Breast epithelium (tissue), 4 donors: Measurements from ENCODE around the gene ZNF845. TPM values are rescaled to one million over a fixed set of nuclear protein-coding genes. Genes with fewer than 3 reads are reported as not detected.
A peak's percentile ranks its signal among the peaks of the same experiment; 100 is the strongest.
"Not testable (repeated sequence)": the region's sequence is repeated elsewhere in the genome, so short reads cannot be mapped to it uniquely, and the experiment has no call there.

Experiments
- DNase-seq, 2 donors: peaks; one replicate each; pipeline ENCODE4 v3.0.0-alpha.2; 2019; ENCODE audit warnings: low spot score in 2 of 2
- H3K27ac ChIP-seq, 2 donors: fragments of 200-600 bp; sonication (generic) in 1 of 2; one replicate each; pipeline ENCODE4 v1.5.1; 2016 to 2019; ENCODE audit warnings: mild to moderate bottlenecking in 1 of 2
- H3K27me3 ChIP-seq, 2 donors: fragments of 200-600 bp; sonication (generic) in 1 of 2; one replicate each; pipeline versions ENCODE4 v1.5.1 to v1.6.0; 2017 to 2019; ENCODE audit warnings: control low read depth in 1 of 2, mild to moderate bottlenecking in 1 of 2
- H3K36me3 ChIP-seq: fragments of 200-600 bp; one replicate; pipeline ENCODE4 v1.5.1; 2019
- H3K4me1 ChIP-seq, 2 donors: fragments of 200-600 bp; sonication (generic); one replicate each; pipeline ENCODE4 v1.5.1; 2016 to 2019; ENCODE audit warnings: control low read depth in 1 of 2
- H3K4me3 ChIP-seq, 3 donors: fragments of 200-600 bp; sonication (generic); 1 replicate in 2 of 3; 2 replicates in 1 of 3; pipeline ENCODE4 v1.5.1; 2016 to 2019; ENCODE audit warnings: mild to moderate bottlenecking in 3 of 3, moderate library complexity in 2 of 3
- H3K9me3 ChIP-seq, 2 donors: fragments of 200-600 bp; sonication (generic) in 1 of 2; one replicate each; pipeline ENCODE4 v1.5.1; 2016 to 2019; ENCODE audit warnings: control low read depth in 1 of 2
- POLR2A ChIP-seq: fragments of 450-650 bp; IDR thresholded peaks from one replicate; pipeline ENCODE4 v1.6.1; 2016; ENCODE audit warnings: antibody characterized with exemption, mild to moderate bottlenecking, moderate library complexity
- POLR2AphosphoS5 ChIP-seq, 3 donors: sonication (generic); formaldehyde crosslinking; IDR thresholded peaks; one replicate each; pipeline ENCODE4 v1.6.1; 2017; ENCODE audit warnings: antibody characterized with exemption in 3 of 3
- intact Hi-C: fragments of 100-400 bp; cut with DNase I; formaldehyde crosslinking; loops from one replicate; pipeline ENCODE4 v1.15.1; 2023; ENCODE audit warnings: low total_unique reads
- total RNA-seq, 3 donors: library from RNA; depleted of rRNA; stranded (reverse); fragments of >200 nt; gene quantifications; one replicate each; pipeline ENCODE4 v1.1.0, GENCODE V29; 2016
- TF ChIP-seq, protein P1 (sequence below), 3 donors: fragments of 450-650 bp; IDR thresholded peaks; one replicate each; pipeline ENCODE4 v1.5.1; 2016 to 2017; ENCODE audit warnings: antibody characterized with exemption in 3 of 3, mild to moderate bottlenecking in 3 of 3, moderate library complexity in 3 of 3

The ZNF845 gene
- 10 to 100 TPM in 1 of 3 donors, 1 to 10 TPM in 2; 6.6 to 12.4 (median 7.9) TPM for total RNA-seq

GRCh38 chr19:53333463-53334449, at the start of gene ZNF845:
Gene ZNF845, plus strand, starts transcription at chr19:53333749. Its CDS starts 7,559 bp downstream, at chr19:53341308.
- DNase-seq = peak; percentile 91 to 97
- Histone ChIP-seq H3K4me1 (no peaks in the 10 kb centered on the region), H3K36me3 (no peaks in the 10 kb centered on the region), H3K9me3 (peaks cover 4 to 9% of the 10 kb centered on the region in 2 donors), H3K27me3 (peaks cover 0 to 3% of the 10 kb centered on the region in 2 donors), H3K4me3 (peak within 1 kb of the TSS; percentile 62 to 81 (median 74)), H3K27ac (peak within 1 kb of the TSS; percentile 57 to 76)
- intact Hi-C loops = no loop called here
- TF ChIP-seq, protein P1, sequence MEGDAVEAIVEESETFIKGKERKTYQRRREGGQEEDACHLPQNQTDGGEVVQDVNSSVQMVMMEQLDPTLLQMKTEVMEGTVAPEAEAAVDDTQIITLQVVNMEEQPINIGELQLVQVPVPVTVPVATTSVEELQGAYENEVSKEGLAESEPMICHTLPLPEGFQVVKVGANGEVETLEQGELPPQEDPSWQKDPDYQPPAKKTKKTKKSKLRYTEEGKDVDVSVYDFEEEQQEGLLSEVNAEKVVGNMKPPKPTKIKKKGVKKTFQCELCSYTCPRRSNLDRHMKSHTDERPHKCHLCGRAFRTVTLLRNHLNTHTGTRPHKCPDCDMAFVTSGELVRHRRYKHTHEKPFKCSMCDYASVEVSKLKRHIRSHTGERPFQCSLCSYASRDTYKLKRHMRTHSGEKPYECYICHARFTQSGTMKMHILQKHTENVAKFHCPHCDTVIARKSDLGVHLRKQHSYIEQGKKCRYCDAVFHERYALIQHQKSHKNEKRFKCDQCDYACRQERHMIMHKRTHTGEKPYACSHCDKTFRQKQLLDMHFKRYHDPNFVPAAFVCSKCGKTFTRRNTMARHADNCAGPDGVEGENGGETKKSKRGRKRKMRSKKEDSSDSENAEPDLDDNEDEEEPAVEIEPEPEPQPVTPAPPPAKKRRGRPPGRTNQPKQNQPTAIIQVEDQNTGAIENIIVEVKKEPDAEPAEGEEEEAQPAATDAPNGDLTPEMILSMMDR (IDR thresholded peaks at IDR 0.05) = no peak
- TF ChIP-seq POLR2A = peak; percentile 48
- peak; percentile 33 to 72 (median 58) for TF ChIP-seq POLR2AphosphoS5 (IDR thresholded peaks at IDR 0.05)

GRCh38 chr19:53285087-53285486, 48.5 kb upstream of the ZNF845 start:
- Histone ChIP-seq H3K4me3 (no peak overlapping the region), H3K27ac (no peak overlapping the region), H3K4me1 (no peaks in the 10 kb centered on the region), H3K9me3 (no peaks in the 10 kb centered on the region), H3K27me3 (no peaks in the 10 kb centered on the region), H3K36me3 (no peaks in the 10 kb centered on the region)
- no peak for DNase-seq
- no peak for TF ChIP-seq POLR2AphosphoS5 (IDR thresholded peaks at IDR 0.05)
- TF ChIP-seq, protein P1 (IDR thresholded peaks at IDR 0.05) = no peak
- TF ChIP-seq POLR2A = no peak
- intact Hi-C loops = no loop called here

DNA sequence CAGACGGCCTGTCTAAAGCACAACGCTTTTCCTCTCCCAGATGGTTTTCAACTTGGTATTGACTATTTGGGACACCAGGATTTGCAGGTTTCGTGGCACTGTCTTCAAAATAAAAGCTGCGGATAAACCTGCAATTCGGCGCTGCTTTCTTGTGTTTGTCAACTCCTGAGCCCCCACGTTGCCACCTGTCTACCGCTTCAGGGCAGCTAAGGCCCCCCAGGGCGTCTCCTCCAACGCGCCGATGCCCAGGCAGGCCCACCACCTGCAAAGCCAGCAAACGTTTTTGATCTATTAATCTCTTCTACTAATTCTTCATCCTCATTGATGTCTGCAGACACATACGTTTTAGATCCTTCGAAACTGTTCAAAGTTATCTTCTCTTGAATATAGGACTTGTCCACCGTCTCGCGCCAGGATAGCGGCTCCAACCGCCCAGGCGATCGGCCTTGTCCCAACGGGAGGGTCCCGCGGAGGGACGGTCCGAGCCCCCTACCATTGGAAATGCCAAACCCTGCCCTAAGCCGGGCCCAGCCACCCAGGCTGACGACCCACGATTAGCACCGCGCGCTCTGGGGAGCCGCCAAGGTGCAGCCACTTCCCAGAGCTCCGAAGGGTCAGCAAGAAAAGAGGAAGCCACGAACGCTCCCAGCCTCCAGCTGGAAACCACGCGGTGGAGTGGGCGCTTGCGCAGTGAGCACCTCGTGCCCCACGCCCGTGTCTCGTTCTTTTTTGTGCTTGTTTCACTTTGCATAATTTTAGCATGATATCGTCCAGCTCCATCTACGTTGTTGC, 42.6 kb upstream of the ZNF845 start:
- Histone ChIP-seq H3K27me3 (no peaks in the 10 kb centered on the region), H3K27ac (no peak overlapping the region), H3K4me3 (no peak overlapping the region), H3K9me3 (peaks cover 16 to 38% of the 10 kb centered on the region in 2 donors), H3K36me3 (no peaks in the 10 kb centered on the region), H3K4me1 (no peaks in the 10 kb centered on the region)
- intact Hi-C loops = no loop called here
- DNase-seq = no peak
- TF ChIP-seq, protein P1 (IDR thresholded peaks at IDR 0.05) = no peak
- TF ChIP-seq POLR2A (no peak), POLR2AphosphoS5 (IDR thresholded peaks at IDR 0.05) (no peak)

DNA sequence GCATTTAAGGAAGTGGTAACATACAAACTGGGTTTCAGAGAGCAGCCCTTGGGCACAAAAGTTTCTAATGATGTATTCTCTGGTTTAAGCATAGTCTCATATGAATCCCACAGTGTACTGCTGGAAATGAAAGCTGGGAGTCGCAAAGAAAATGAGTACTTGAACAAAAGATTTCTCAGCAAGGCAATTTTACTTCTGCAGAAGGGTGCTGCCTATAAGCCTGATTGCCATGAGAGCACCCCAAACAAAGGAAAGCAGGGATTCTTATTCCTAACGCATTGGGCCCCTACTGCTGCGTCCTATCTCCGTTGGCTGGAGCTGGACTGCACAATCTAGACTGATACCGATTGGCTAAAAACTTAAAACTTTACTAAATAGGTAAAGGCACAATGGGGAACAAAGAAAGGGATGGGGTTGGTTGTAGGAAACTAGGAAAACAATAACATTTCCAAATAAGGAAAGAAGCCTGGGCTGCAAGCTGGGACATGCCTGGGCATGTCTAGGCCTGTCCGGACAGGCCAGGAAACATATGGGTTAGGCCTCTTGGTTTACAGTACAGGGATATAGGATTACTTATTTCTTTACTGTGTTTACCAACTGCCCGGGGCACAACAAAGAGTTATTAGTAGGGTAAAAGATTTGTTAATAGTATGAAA, 38.6 kb upstream of the ZNF845 start:
- Histone ChIP-seq H3K27ac (no peak overlapping the region), H3K4me1 (no peaks in the 10 kb centered on the region), H3K4me3 (no peak overlapping the region), H3K27me3 (no peaks in the 10 kb centered on the region), H3K36me3 (no peaks in the 10 kb centered on the region), H3K9me3 (peaks cover 29 to 47% of the 10 kb centered on the region in 2 donors)
- TF ChIP-seq, protein P1 (IDR thresholded peaks at IDR 0.05) = no peak
- no peak for TF ChIP-seq POLR2AphosphoS5 (IDR thresholded peaks at IDR 0.05)
- no peak for TF ChIP-seq POLR2A
- DNase-seq = no peak
- intact Hi-C loops = no loop called here

- H3K36me3 ChIP-seq, H3K27me3 ChIP-seq, H3K4me3 ChIP-seq, H3K4me1 ChIP-seq, H3K9me3 ChIP-seq, H3K27ac ChIP-seq, intact Hi-C loops, DNase-seq: not testable (repeated sequence)
These were observed 32.2 kb upstream of the ZNF845 start for GRCh38 chr19:53301341-53301740.
